OCI-LY7 (cell line): Measurements from ENCODE around the gene KAT2A. TPM values are rescaled to one million over a fixed set of nuclear protein-coding genes. Genes with fewer than 3 reads are reported as not detected.

ENCODE experiments used
- BruUV-seq: library from RNA; stranded (reverse); fragments of 400-500 nt; replicated peaks from 2 replicates; lab custom pipeline; 2021; lab: Mats Ljungman, UMichigan
- CTCF ChIA-PET: fragments of 300-600 bp; sonication (Branson Sonifier 250); formaldehyde crosslinking; loops from one replicate; lab custom pipeline; 2022; ENCODE audit warnings: antibody characterized with exemption; ENCODE audit not compliant: unreplicated experiment; lab: Charles Lee
- POLR2A ChIA-PET: fragments of 300-600 bp; sonication (Branson Sonifier 250); formaldehyde crosslinking; loops from one replicate; lab custom pipeline; 2022; ENCODE audit warnings: antibody characterized with exemption; lab: Charles Lee
- DNase-seq: peaks from one replicate; pipeline ENCODE4 v3.0.0-alpha.2; 2015; ENCODE audit warnings: low spot score
- H2AFZ ChIP-seq: fragments of 200-600 bp; sonication (generic), shearing (Covaris generic); 2 replicates; pipeline ENCODE4 v1.6.1; 2014; ENCODE audit warnings: mild to moderate bottlenecking, antibody characterized with exemption, low read length, moderate library complexity
- H3K27ac ChIP-seq: fragments of 200-600 bp; sonication (generic); 2 replicates; pipeline ENCODE4 v1.5.1; 2014; ENCODE audit warnings: mixed run types, low read depth, mild to moderate bottlenecking, moderate library complexity, low read length, inconsistent platforms; ENCODE audit not compliant: poor library complexity, severe bottlenecking
- H3K36me3 ChIP-seq: fragments of 200-600 bp; sonication (generic); 2 replicates; pipeline ENCODE4 v1.6.1; 2014; ENCODE audit warnings: mild to moderate bottlenecking, antibody characterized with exemption, low read length, moderate library complexity, mixed read lengths; ENCODE audit not compliant: insufficient read depth
- H3K4me1 ChIP-seq: fragments of 200-600 bp; sonication (generic); 2 replicates; pipeline ENCODE4 v1.5.1; 2014; ENCODE audit warnings: mild to moderate bottlenecking, low read length; ENCODE audit not compliant: insufficient read depth, poor library complexity, severe bottlenecking
- H3K4me2 ChIP-seq: fragments of 200-600 bp; sonication (generic); 2 replicates; pipeline ENCODE4 v1.6.1; 2014; ENCODE audit warnings: mild to moderate bottlenecking, low read length
- H3K4me3 ChIP-seq: fragments of 200-600 bp; sonication (generic); 2 replicates; pipeline ENCODE4 v1.5.1; 2014; ENCODE audit warnings: mild to moderate bottlenecking, low read depth, low read length; ENCODE audit not compliant: poor library complexity, severe bottlenecking
- H3K79me2 ChIP-seq: fragments of 200-600 bp; sonication (generic); 2 replicates; pipeline ENCODE4 v1.6.1; 2016; ENCODE audit warnings: low read depth, mild to moderate bottlenecking, low read length, moderate library complexity, mixed read lengths; ENCODE audit not compliant: insufficient read depth
- H3K9me2 ChIP-seq: fragments of 200-600 bp; sonication (generic); 2 replicates; pipeline ENCODE4 v1.6.1; 2016; ENCODE audit warnings: mild to moderate bottlenecking, low read length, mixed read lengths; ENCODE audit not compliant: insufficient read depth
- H3K9me3 ChIP-seq: fragments of 200-600 bp; sonication (generic); 2 replicates; pipeline ENCODE4 v1.6.1; 2014; ENCODE audit warnings: mild to moderate bottlenecking, mixed run types, low read length, mixed read lengths
- H4K20me1 ChIP-seq: fragments of 200-600 bp; sonication (generic); 2 replicates; pipeline ENCODE4 v1.6.1; 2014; ENCODE audit warnings: mild to moderate bottlenecking, antibody characterized with exemption, low read length, moderate library complexity, mixed read lengths; ENCODE audit not compliant: insufficient read depth
- CTCF ChIP-seq: fragments of 200-600 bp; sonication (generic); conservative IDR thresholded peaks from 2 replicates; pipeline ENCODE4 v1.5.1; 2014; ENCODE audit warnings: mild to moderate bottlenecking, antibody characterized with exemption, low read length, moderate library complexity, mixed read lengths
- EZH2phosphoT487 ChIP-seq: fragments of 200-600 bp; sonication (generic); IDR thresholded peaks from 2 replicates; pipeline ENCODE4 v1.6.1; 2018; ENCODE audit warnings: low read depth, borderline replicate concordance, mild to moderate bottlenecking, mixed run types, antibody characterized with exemption, low read length, moderate library complexity, mixed read lengths
- intact Hi-C: fragments of 100-400 bp; cut with micrococcal nuclease; formaldehyde crosslinking; loops from one replicate; pipeline ENCODE4 v1.10.0; 2022; ENCODE audit not compliant: unreplicated experiment
- total RNA-seq, 2 experiments: library from RNA; depleted of rRNA in 1 of 2; stranded (reverse); fragments of >200 nt in 1 of 2; shearing (Covaris generic) in 1 of 2; gene quantifications; 2 replicates each; pipeline ENCODE4 v1.2.3, GENCODE V29; 2014 to 2022

The KAT2A gene
- total RNA-seq, 2 experiments from 2014 or later: 73.0 to 89.8 TPM

GRCh38 chr17:42120161-42120769, 902 bp downstream of the KAT2A start:
- Histone ChIP-seq H3K9me3 (no peaks in the 10 kb centered on the region), H3K36me3 (peaks cover 41% of the 10 kb centered on the region), H3K4me3 (peak overlapping the region; percentile 77), H3K9me2 (no peaks in the 10 kb centered on the region), H3K79me2 (peaks cover 3% of the 10 kb centered on the region; the same call in 1 of the 2 replicates), H2AFZ (no peak overlapping the region), H4K20me1 (no peaks in the 10 kb centered on the region), H3K4me2 (peak overlapping the region; percentile 86), H3K27ac (peak overlapping the region; percentile 46), H3K4me1 (peaks cover 52% of the 10 kb centered on the region)
- TF ChIP-seq CTCF (no peak), EZH2phosphoT487 (no peak)
- CTCF ChIA-PET: interaction anchor here (0.6 to 2.1 kb wide), 4 partner anchors 9 to 105 kb away, joined by 3 to 12 read pairs (median 4); partner anchors contain the start of gene NKIRAS2
- no TSS peak for BruUV-seq
- POLR2A ChIA-PET: interaction anchor here (0.6 to 1.9 kb wide), 12 partner anchors 9 to 161 kb away, joined by 3 to 12 read pairs (median 4); partner anchors contain the start of gene NKIRAS2
- peak; percentile 33 for DNase-seq
- intact Hi-C loops: no loop called here

GRCh38 chr17:42119301-42119700, 1.9 kb downstream of the KAT2A start:
- Histone ChIP-seq H3K9me3 (no peaks in the 10 kb centered on the region), H4K20me1 (no peaks in the 10 kb centered on the region), H3K27ac (peak overlapping the region; percentile 46), H3K79me2 (peaks cover 3% of the 10 kb centered on the region; the same call in 1 of the 2 replicates), H3K4me2 (peak overlapping the region; percentile 86), H3K4me3 (peak overlapping the region; percentile 77), H3K4me1 (peaks cover 61% of the 10 kb centered on the region), H2AFZ (no peak overlapping the region), H3K36me3 (peaks cover 41% of the 10 kb centered on the region; the same call in 1 of the 2 replicates), H3K9me2 (no peaks in the 10 kb centered on the region)
- ChIA-PET POLR2A (interaction anchor here (1.1 to 1.9 kb wide), 3 partner anchors 11 to 99 kb away, joined by 4 to 12 read pairs (median 4); partner anchors contain the start of gene NKIRAS2), CTCF (interaction anchor here (1.3 to 2.1 kb wide), 3 partner anchors 12 to 104 kb away, joined by 3 to 12 read pairs (median 4); partner anchors contain the start of gene DNAJC7)
- TSS peak; percentile 73 for BruUV-seq
- TF ChIP-seq CTCF: no peak
- no peak for TF ChIP-seq EZH2phosphoT487
- intact Hi-C loops: loop anchor here (10.0 kb wide), 2 partner anchors 266 to 384 kb away; partner anchors contain the start of genes HAP1 and STAT3
- DNase-seq: no peak
